DND-41 (cell line): ENCODE results near the gene DLGAP1.

Experiments used
- CTCF ChIP-seq: IDR thresholded peaks from 2 replicates; pipeline ENCODE4 v1.5.1; 2012; ENCODE audit warnings: borderline replicate concordance, low read length, moderate library complexity, mild to moderate bottlenecking; ENCODE audit not compliant: poor library complexity, severe bottlenecking; ENCODE audit errors: extremely low read depth
- EZH2 ChIP-seq: IDR thresholded peaks from 3 replicates; pipeline ENCODE4 v1.6.1; 2012; ENCODE audit warnings: borderline replicate concordance, low read depth, mild to moderate bottlenecking, moderate library complexity, low read length, inconsistent platforms; ENCODE audit not compliant: severe bottlenecking

- no peak for TF ChIP-seq CTCF
- no peak for TF ChIP-seq EZH2
Measured at GRCh38 chr18:3452750-3453539, 1002.2 kb downstream of the DLGAP1 start.
